Peyer's patch (tissue), 4 donors: ENCODE data around the gene TAC4. TPM values are rescaled to one million over a fixed set of nuclear protein-coding genes. Genes with fewer than 3 reads are reported as not detected.
A peak's percentile ranks its signal among the peaks of the same experiment; 100 is the strongest.

Source experiments
- DNase-seq, 3 donors: peaks; one replicate each; pipeline ENCODE4 v3.0.0-alpha.2; 2017 to 2019
- H3K27ac ChIP-seq, 4 donors: fragments of 200-600 bp; sonication (generic); one replicate each; pipeline ENCODE4 v1.5.1; 2016 to 2019
- H3K27me3 ChIP-seq, 2 donors: fragments of 200-600 bp; sonication (generic); one replicate each; pipeline ENCODE4 v1.5.1; 2019
- H3K36me3 ChIP-seq, 3 donors: fragments of 200-600 bp; sonication (generic); one replicate each; pipeline ENCODE4 v1.5.1; 2016 to 2019
- H3K4me1 ChIP-seq, 4 donors: fragments of 200-600 bp; sonication (generic); one replicate each; pipeline ENCODE4 v1.5.1; 2016 to 2019
- H3K4me3 ChIP-seq, 4 donors: fragments of 200-600 bp; sonication (generic); 1 replicate in 3 of 4; 2 replicates in 1 of 4; pipeline ENCODE4 v1.5.1; 2016 to 2019; ENCODE audit warnings: mild to moderate bottlenecking in 1 of 4
- H3K9me3 ChIP-seq, 4 donors: fragments of 200-600 bp; sonication (generic); one replicate each; pipeline ENCODE4 v1.5.1; 2016 to 2019; ENCODE audit warnings: mild to moderate bottlenecking in 1 of 4
- POLR2A ChIP-seq, 2 donors: fragments of 450-650 bp; IDR thresholded peaks; one replicate each; pipeline ENCODE4 v1.5.1; 2017; ENCODE audit warnings: antibody characterized with exemption in 2 of 2, mild to moderate bottlenecking in 2 of 2, moderate library complexity in 2 of 2
- total RNA-seq, 4 donors: library from RNA; depleted of rRNA; stranded (reverse); fragments of >200 nt; gene quantifications; one replicate each; pipeline ENCODE4 v1.1.0, GENCODE V29; 2016
- TF ChIP-seq, protein P1 (sequence below), 6 experiments: fragments of 450-650 bp in 4 of 6; fragments of 200-600 bp in 2 of 6; sonication (generic) in 1 of 6; IDR thresholded peaks; one replicate each; pipeline ENCODE4 v1.5.1; 2017 to 2019; ENCODE audit warnings: antibody characterized with exemption in 6 of 6, mild to moderate bottlenecking in 3 of 6, moderate library complexity in 1 of 6

The TAC4 gene
- total RNA-seq, 4 donors from 2014 or later: not detected

- Histone ChIP-seq H3K36me3 (peaks cover 0 to 93% (median 0%) of the 10 kb centered on the region in 3 donors), H3K4me1 (peaks cover 0 to 10% (median 0%) of the 10 kb centered on the region in 4 donors), H3K27me3 (no peaks in the 10 kb centered on the region), H3K27ac (no peak overlapping the region), H3K9me3 (no peaks in the 10 kb centered on the region), H3K4me3 (no peak overlapping the region)
- TF ChIP-seq, protein P1, sequence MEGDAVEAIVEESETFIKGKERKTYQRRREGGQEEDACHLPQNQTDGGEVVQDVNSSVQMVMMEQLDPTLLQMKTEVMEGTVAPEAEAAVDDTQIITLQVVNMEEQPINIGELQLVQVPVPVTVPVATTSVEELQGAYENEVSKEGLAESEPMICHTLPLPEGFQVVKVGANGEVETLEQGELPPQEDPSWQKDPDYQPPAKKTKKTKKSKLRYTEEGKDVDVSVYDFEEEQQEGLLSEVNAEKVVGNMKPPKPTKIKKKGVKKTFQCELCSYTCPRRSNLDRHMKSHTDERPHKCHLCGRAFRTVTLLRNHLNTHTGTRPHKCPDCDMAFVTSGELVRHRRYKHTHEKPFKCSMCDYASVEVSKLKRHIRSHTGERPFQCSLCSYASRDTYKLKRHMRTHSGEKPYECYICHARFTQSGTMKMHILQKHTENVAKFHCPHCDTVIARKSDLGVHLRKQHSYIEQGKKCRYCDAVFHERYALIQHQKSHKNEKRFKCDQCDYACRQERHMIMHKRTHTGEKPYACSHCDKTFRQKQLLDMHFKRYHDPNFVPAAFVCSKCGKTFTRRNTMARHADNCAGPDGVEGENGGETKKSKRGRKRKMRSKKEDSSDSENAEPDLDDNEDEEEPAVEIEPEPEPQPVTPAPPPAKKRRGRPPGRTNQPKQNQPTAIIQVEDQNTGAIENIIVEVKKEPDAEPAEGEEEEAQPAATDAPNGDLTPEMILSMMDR (IDR thresholded peaks at IDR 0.05): no peak
- no peak for TF ChIP-seq POLR2A (IDR thresholded peaks at IDR 0.05)
- DNase-seq: no peak
Measured at GRCh38 chr17:49823614-49824013, 24.3 kb downstream of the TAC4 start.

GRCh38 chr17:49822829-49823228, 25.0 kb downstream of the TAC4 start:
- no peak overlapping the region for H3K27ac ChIP-seq

GRCh38 chr17:49821916-49822315, 26.0 kb downstream of the TAC4 start:
- no peak overlapping the region for H3K27ac ChIP-seq
- no peaks in the 10 kb centered on the region for H3K27me3 ChIP-seq
- TF ChIP-seq, protein P1 (IDR thresholded peaks at IDR 0.05): no peak
- TF ChIP-seq POLR2A (IDR thresholded peaks at IDR 0.05): no peak
- peaks cover 0 to 94% (median 0%) of the 10 kb centered on the region in 3 donors for H3K36me3 ChIP-seq
- H3K4me1 ChIP-seq: peaks cover 0 to 10% (median 0%) of the 10 kb centered on the region in 4 donors
- H3K9me3 ChIP-seq: no peaks in the 10 kb centered on the region
- DNase-seq: no peak
- H3K4me3 ChIP-seq: no peak overlapping the region

More at GRCh38 chr17:49822829-49823228, 25.0 kb downstream of the TAC4 start:
- Histone ChIP-seq H3K36me3 (peaks cover 0 to 94% (median 0%) of the 10 kb centered on the region in 3 donors), H3K9me3 (no peaks in the 10 kb centered on the region), H3K4me1 (peaks cover 0 to 10% (median 0%) of the 10 kb centered on the region in 4 donors), H3K4me3 (no peak overlapping the region), H3K27me3 (no peaks in the 10 kb centered on the region)
- peak in 1 of 3 donors; percentile 61 for DNase-seq
- TF ChIP-seq POLR2A (IDR thresholded peaks at IDR 0.05): no peak
- TF ChIP-seq, protein P1 (IDR thresholded peaks at IDR 0.05): no peak

DNA sequence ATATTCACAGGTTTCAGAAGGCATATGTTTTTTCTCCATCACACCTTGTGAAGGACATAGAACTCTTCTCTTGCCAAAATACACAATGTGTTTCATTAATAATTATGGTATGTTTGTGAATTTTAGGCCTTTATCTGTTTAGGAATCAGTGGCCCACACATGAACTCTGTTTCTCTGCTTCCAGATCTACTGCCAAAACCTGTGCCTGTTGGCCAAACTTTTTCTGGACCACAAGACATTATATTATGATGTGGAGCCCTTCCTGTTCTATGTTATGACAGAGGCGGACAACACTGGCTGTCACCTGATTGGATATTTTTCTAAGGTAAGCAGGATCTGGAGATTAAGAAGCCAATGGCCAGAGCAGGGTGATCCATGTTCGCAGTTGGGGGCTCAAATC, 26.4 kb downstream of the TAC4 start:
- H3K36me3 ChIP-seq: peaks cover 0 to 94% (median 0%) of the 10 kb centered on the region in 3 donors
- DNase-seq: no peak
- TF ChIP-seq POLR2A (IDR thresholded peaks at IDR 0.05): no peak
- TF ChIP-seq, protein P1 (IDR thresholded peaks at IDR 0.05): no peak
- H3K4me1 ChIP-seq: peaks cover 0 to 10% (median 0%) of the 10 kb centered on the region in 4 donors
- H3K9me3 ChIP-seq: no peaks in the 10 kb centered on the region
- no peaks in the 10 kb centered on the region for H3K27me3 ChIP-seq
- no peak overlapping the region for H3K27ac ChIP-seq
- no peak overlapping the region for H3K4me3 ChIP-seq

DNA sequence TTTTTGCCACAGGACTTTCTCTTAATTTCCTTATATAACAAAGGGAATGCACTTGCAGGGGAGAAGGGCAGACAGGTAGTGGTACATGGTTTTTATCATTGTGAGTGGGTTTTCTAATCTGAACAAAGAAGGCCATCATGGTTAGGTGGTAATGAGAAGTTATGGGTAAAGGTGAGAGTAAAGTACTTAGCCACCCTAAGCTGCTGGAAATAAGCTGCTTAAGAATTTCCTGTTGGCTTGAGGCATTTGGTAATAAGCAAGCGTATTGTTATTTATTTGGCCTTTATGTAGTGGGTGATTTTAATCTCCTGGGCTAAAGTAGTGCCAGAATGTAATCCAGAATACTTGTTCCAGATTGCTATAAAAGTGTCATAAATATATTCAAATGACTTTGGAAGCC, 27.1 kb downstream of the TAC4 start:
- Histone ChIP-seq H3K9me3 (no peaks in the 10 kb centered on the region), H3K27ac (no peak overlapping the region), H3K27me3 (no peaks in the 10 kb centered on the region), H3K4me1 (peaks cover 0 to 10% (median 0%) of the 10 kb centered on the region in 4 donors), H3K4me3 (no peak overlapping the region), H3K36me3 (peaks cover 0 to 94% (median 0%) of the 10 kb centered on the region in 3 donors)
- TF ChIP-seq, protein P1 (IDR thresholded peaks at IDR 0.05): no peak
- no peak for TF ChIP-seq POLR2A (IDR thresholded peaks at IDR 0.05)
- no peak for DNase-seq

GRCh38 chr17:49819651-49820050, 28.2 kb downstream of the TAC4 start:
- Histone ChIP-seq H3K9me3 (no peaks in the 10 kb centered on the region), H3K4me3 (no peak overlapping the region), H3K27ac (no peak overlapping the region), H3K36me3 (peaks cover 0 to 94% (median 0%) of the 10 kb centered on the region in 3 donors), H3K27me3 (no peaks in the 10 kb centered on the region), H3K4me1 (peaks cover 0 to 16% (median 0%) of the 10 kb centered on the region in 4 donors)
- DNase-seq: no peak
- TF ChIP-seq POLR2A (IDR thresholded peaks at IDR 0.05): no peak
- TF ChIP-seq, protein P1 (IDR thresholded peaks at IDR 0.05): no peak
